ENCODE results near the gene SLC38A10. TPM values are rescaled to one million over a fixed set of nuclear protein-coding genes. Genes with fewer than 3 reads are reported as not detected.

The SLC38A10 gene
- total RNA-seq, 3 donors from 2014 or later (not counting 1 experiment from before 2014, with no cell fraction given): 72.2 to 104 (median 90.5) TPM

DNA sequence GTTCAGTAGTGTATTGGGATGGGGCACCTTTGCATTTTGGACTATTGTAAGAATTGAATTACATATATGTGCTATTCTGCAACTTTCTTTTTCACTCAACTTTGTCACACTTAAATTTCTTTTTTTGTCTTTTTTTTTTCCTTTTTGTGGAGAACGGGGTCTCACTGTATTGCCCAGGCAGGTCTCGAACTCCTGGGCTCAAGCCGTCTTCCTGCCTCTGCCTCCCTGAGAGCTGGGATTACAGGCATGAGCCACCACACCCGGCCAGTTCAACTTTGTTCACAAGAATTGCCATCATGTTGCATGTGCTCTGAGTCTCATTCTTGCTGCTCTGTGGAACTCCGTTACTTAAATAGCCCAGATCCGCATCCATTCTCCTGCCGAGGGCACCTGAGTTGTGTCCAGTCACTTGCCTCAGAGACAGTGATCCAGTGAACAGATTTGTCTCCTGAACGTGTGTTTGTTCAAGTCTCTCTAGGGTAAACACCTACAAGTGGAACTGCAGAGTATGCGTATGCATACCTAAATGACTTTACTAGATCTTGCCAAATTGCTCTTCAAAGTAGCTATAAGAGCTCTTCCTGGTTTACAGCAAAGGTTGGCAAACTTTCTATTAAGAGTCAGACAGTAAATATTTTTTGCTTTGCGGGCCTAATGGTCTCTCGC is 3.4 kb upstream of the SLC38A10 start:
- Mint-ChIP-seq H3K27me3 (ENCODE audit: low read depth in 2 of 2) (peaks cover 0 to 4% of the 10 kb centered on the region in 2 donors), H3K9me3 (no peaks in the 10 kb centered on the region), H3K36me3 (no peaks in the 10 kb centered on the region), H3K27ac (no peak overlapping the region), H3K4me3 (peak overlapping the region; percentile 29), H3K4me1 (peaks cover 17 to 24% of the 10 kb centered on the region in 2 donors)
- Histone ChIP-seq H3K27me3 (ENCODE audit: control insufficient read depth, insufficient read depth, low read length) (no peaks in the 10 kb centered on the region), H3K4me3 (ENCODE audit: low read length) (no peak overlapping the region), H3K4me1 (ENCODE audit: control insufficient read depth, insufficient read depth, low read length) (peaks cover 18% of the 10 kb centered on the region), H3K36me3 (ENCODE audit: control insufficient read depth, insufficient read depth, low read length) (no peaks in the 10 kb centered on the region), H3K9me3 (ENCODE audit: control insufficient read depth, insufficient read depth, low read length) (no peaks in the 10 kb centered on the region), H3K27ac (ENCODE audit: low read length) (no peak overlapping the region)
- DNase-seq: no peak
- TF ChIP-seq, protein P1, sequence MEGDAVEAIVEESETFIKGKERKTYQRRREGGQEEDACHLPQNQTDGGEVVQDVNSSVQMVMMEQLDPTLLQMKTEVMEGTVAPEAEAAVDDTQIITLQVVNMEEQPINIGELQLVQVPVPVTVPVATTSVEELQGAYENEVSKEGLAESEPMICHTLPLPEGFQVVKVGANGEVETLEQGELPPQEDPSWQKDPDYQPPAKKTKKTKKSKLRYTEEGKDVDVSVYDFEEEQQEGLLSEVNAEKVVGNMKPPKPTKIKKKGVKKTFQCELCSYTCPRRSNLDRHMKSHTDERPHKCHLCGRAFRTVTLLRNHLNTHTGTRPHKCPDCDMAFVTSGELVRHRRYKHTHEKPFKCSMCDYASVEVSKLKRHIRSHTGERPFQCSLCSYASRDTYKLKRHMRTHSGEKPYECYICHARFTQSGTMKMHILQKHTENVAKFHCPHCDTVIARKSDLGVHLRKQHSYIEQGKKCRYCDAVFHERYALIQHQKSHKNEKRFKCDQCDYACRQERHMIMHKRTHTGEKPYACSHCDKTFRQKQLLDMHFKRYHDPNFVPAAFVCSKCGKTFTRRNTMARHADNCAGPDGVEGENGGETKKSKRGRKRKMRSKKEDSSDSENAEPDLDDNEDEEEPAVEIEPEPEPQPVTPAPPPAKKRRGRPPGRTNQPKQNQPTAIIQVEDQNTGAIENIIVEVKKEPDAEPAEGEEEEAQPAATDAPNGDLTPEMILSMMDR (IDR thresholded peaks at IDR 0.05): no peak
- ATAC-seq: no peak
- intact Hi-C loops (cut with micrococcal nuclease): no loop called here
- 93% methylated on average over 11 of the region's 11 CpGs for WGBS (ENCODE audit: insufficient coverage)

DNA sequence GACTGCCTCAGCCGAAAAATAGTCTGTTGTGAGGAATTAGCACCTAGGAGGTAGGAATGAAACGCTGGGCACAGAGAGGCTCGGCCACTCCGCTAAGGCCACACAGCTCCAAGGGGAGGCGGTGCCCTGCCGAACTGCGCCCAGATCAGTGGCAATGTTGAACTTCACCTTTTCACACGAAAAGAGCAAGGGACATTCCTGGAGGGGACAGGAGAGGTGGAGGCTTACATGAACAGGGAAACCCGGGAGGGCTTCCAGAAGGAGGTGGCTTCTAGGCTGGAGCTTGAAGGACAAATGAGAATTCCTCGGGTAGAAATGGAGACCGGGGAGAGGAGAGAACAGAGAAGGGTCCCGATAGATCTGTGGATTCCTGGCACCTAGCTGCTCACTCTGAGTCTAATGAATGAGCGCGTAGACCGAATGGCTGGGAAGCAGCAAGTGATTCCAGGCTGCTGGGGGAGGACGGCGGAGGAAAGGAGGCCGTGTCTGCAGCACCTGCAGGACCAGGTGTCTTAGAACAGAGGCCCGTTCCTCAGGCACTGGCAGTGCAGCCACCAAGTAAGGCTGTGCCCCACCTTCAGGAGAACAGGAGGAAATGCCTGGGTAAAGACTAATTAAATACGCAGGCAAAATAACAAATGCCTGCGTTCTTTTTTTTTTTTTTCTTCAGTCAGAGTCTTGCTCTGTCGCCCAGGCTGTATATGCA is 722 bp upstream of the SLC38A10 start:
- H3K27ac Mint-ChIP-seq: peak overlapping the region; percentile 96 to 100
- H3K4me1 ChIP-seq (ENCODE audit: control insufficient read depth, insufficient read depth, low read length): peaks cover 37% of the 10 kb centered on the region
- peak in 1 of 3 donors; percentile 8 for ATAC-seq
- no peaks in the 10 kb centered on the region for H3K9me3 Mint-ChIP-seq
- peak in 1 of 2 donors; percentile 83 for DNase-seq
- no peaks in the 10 kb centered on the region for H3K36me3 Mint-ChIP-seq
- WGBS (ENCODE audit: insufficient coverage): 16% methylated on average over 22 of the region's 22 CpGs
- no peaks in the 10 kb centered on the region for H3K9me3 ChIP-seq (ENCODE audit: control insufficient read depth, insufficient read depth, low read length)
- H3K4me3 ChIP-seq (ENCODE audit: low read length): peak overlapping the region; percentile 61
- intact Hi-C loops (cut with micrococcal nuclease): loop anchor here (2.0 kb wide), 1 partner anchor 187 kb away; no protein-coding TSS in a partner anchor
- peak overlapping the region; percentile 77 for H3K27ac ChIP-seq (ENCODE audit: low read length)
- TF ChIP-seq, protein P1 (IDR thresholded peaks at IDR 0.05): no peak
- H3K4me3 Mint-ChIP-seq: peak overlapping the region; percentile 98
- peaks cover 22 to 32% of the 10 kb centered on the region in 2 donors for H3K4me1 Mint-ChIP-seq
- H3K36me3 ChIP-seq (ENCODE audit: control insufficient read depth, insufficient read depth, low read length): no peaks in the 10 kb centered on the region
- H3K27me3 Mint-ChIP-seq (ENCODE audit: low read depth in 2 of 2): peaks cover 0 to 4% of the 10 kb centered on the region in 2 donors
- no peaks in the 10 kb centered on the region for H3K27me3 ChIP-seq (ENCODE audit: control insufficient read depth, insufficient read depth, low read length)

DNA sequence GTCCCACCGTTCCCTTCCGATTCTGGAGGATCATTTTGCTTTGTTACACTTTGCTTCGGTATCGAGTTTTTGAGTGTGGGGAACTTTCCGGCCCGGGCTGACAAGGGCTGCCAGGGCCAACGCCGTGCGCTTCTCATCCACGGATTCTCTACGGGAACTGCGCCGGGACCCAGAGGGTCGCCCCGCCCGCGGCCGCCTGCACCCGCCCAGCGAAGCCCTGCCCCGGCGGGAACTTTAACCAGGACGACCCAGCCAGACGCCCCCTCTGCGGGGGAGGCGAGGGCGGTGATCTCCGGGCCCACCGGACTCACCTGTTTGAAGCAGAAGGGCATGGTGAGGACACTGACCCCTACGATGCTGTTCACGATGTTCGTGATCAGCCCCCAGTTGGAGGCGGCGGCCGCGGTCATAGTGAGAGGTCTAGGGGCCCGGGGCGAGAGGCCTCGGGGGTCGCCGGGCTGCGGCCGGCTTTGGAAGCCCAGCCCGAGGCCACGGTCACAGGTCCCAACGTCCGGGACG is 536 bp downstream of the SLC38A10 start:
- Mint-ChIP-seq H3K4me1 (peaks cover 27 to 30% of the 10 kb centered on the region in 2 donors), H3K27me3 (ENCODE audit: low read depth in 2 of 2) (no peaks in the 10 kb centered on the region), H3K9me3 (no peaks in the 10 kb centered on the region), H3K4me3 (peak overlapping the region; percentile 80), H3K36me3 (no peaks in the 10 kb centered on the region), H3K27ac (peak overlapping the region; percentile 96 to 100)
- WGBS (ENCODE audit: insufficient coverage): under 1% methylated on average over 48 of the region's 48 CpGs
- peak overlapping the region; percentile 77 for H3K27ac ChIP-seq (ENCODE audit: low read length)
- peak overlapping the region; percentile 61 for H3K4me3 ChIP-seq (ENCODE audit: low read length)
- H3K4me1 ChIP-seq (ENCODE audit: control insufficient read depth, insufficient read depth, low read length): peaks cover 37% of the 10 kb centered on the region
- DNase-seq (peak in 1 of 2 donors; percentile 39), ATAC-seq (peak in 1 of 3 donors; percentile 16)
- intact Hi-C loops (cut with micrococcal nuclease): loop anchor here (2.0 kb wide), 1 partner anchor 188 kb away; no protein-coding TSS in a partner anchor
- peaks cover 9% of the 10 kb centered on the region for H3K36me3 ChIP-seq (ENCODE audit: control insufficient read depth, insufficient read depth, low read length)
- TF ChIP-seq, protein P1 (IDR thresholded peaks at IDR 0.05): no peak
- H3K27me3 ChIP-seq (ENCODE audit: control insufficient read depth, insufficient read depth, low read length): no peaks in the 10 kb centered on the region
- H3K9me3 ChIP-seq (ENCODE audit: control insufficient read depth, insufficient read depth, low read length): no peaks in the 10 kb centered on the region

Data from natural killer cell (primary cell).